Upper lobe of right lung (tissue), 1 donor: ENCODE results near the gene SGMS1. TPM values are rescaled to one million over a fixed set of nuclear protein-coding genes. Genes with fewer than 3 reads are reported as not detected.

ENCODE experiments used
- ATAC-seq: fragments of 200-7000 bp; cut with Tn5 transposase; one replicate; pipeline ENCODE4 v1.9.1; 2020; ENCODE audit warnings: mild to moderate bottlenecking, moderate library complexity
- DNase-seq: peaks from one replicate; pipeline ENCODE4 v3.0.0-alpha.2; 2020
- H3K27ac ChIP-seq: fragments of 200-600 bp; one replicate; pipeline ENCODE4 v1.8.0; 2022
- H3K27me3 ChIP-seq: fragments of 200-600 bp; one replicate; pipeline ENCODE4 v1.8.0; 2022; ENCODE audit warnings: mild to moderate bottlenecking
- H3K36me3 ChIP-seq: fragments of 200-600 bp; one replicate; pipeline ENCODE4 v1.8.0; 2022
- H3K4me1 ChIP-seq: fragments of 200-600 bp; one replicate; pipeline ENCODE4 v1.8.0; 2022
- H3K4me3 ChIP-seq: fragments of 200-600 bp; one replicate; pipeline ENCODE4 v1.8.0; 2022; ENCODE audit warnings: mild to moderate bottlenecking
- H3K9me3 ChIP-seq: fragments of 200-600 bp; one replicate; pipeline ENCODE4 v1.8.0; 2022
- intact Hi-C: fragments of 100-400 bp; cut with DNase I; formaldehyde crosslinking; loops from one replicate; pipeline ENCODE4 v1.11.0; 2022
- total RNA-seq: library from RNA; stranded (reverse); fragmentation: NEBNext Ultra II Directional; extraction: Animal tissue kit (Norgen Biotek cat#: 25700); gene quantifications from one replicate; pipeline ENCODE4 v1.2.1, GENCODE V29; 2021
- TF ChIP-seq, protein P1 (sequence below): fragments of 200-600 bp; IDR thresholded peaks from one replicate; pipeline ENCODE4 v1.8.0; 2022; ENCODE audit warnings: antibody characterized with exemption
- donor health status: DM: no; HTN: yes; CAD: no; lungs with severe emphysema.

The SGMS1 gene
- total RNA-seq, 1 donor from 2014 or later = 73.1 TPM

DNA sequence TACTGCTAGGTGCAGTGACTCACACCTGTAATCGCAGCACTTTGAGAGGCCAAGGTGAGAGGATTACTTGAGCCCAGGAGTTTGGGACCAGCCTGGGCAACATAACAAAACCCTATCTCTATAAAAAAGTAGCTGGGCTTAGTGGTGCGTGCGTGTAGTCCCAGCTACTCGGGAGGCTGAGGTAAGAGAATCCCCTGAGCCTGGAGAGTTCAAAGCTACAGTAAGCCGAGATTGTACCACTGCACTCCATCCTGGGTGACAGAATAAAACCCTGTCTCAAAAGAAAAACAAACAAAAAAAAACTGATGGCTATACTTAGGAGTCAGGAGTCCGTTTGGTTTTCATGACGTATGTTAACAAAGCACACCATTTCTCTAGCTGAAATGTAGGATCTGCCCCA lies 2.9 kb downstream of the SGMS1 start:
- H3K4me3 ChIP-seq = no peak overlapping the region
- H3K27me3 ChIP-seq = no peaks in the 10 kb centered on the region
- intact Hi-C loops = no loop called here
- TF ChIP-seq, protein P1, sequence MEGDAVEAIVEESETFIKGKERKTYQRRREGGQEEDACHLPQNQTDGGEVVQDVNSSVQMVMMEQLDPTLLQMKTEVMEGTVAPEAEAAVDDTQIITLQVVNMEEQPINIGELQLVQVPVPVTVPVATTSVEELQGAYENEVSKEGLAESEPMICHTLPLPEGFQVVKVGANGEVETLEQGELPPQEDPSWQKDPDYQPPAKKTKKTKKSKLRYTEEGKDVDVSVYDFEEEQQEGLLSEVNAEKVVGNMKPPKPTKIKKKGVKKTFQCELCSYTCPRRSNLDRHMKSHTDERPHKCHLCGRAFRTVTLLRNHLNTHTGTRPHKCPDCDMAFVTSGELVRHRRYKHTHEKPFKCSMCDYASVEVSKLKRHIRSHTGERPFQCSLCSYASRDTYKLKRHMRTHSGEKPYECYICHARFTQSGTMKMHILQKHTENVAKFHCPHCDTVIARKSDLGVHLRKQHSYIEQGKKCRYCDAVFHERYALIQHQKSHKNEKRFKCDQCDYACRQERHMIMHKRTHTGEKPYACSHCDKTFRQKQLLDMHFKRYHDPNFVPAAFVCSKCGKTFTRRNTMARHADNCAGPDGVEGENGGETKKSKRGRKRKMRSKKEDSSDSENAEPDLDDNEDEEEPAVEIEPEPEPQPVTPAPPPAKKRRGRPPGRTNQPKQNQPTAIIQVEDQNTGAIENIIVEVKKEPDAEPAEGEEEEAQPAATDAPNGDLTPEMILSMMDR = no peak
- ATAC-seq = no peak
- no peak for DNase-seq
- no peaks in the 10 kb centered on the region for H3K36me3 ChIP-seq
- no peak overlapping the region for H3K27ac ChIP-seq
- H3K4me1 ChIP-seq = peaks cover 15% of the 10 kb centered on the region
- H3K9me3 ChIP-seq = no peaks in the 10 kb centered on the region

DNA sequence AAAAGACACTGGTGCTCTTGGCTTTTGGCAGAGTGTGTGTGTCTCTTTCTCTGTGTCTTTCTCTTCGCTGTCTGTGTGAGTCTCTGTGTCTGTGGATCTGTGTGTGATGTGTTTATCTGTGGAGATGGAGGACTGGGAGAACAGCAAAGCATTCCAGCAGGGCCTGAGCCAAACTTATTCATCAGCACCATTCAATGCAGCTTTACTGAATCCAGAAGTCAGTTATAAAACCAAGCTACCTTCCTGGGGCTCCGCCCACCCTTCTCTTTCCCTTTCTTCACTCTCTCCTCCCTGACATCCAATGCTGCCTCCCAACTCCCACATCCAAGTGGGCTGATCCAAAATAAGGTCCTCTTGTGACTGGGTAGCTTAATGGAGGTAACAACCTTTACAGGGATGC lies 3.9 kb downstream of the SGMS1 start:
- no peak overlapping the region for H3K4me3 ChIP-seq
- peaks cover 9% of the 10 kb centered on the region for H3K4me1 ChIP-seq
- no peaks in the 10 kb centered on the region for H3K36me3 ChIP-seq
- H3K27ac ChIP-seq = no peak overlapping the region
- intact Hi-C loops = no loop called here
- H3K27me3 ChIP-seq = no peaks in the 10 kb centered on the region
- ATAC-seq = no peak
- H3K9me3 ChIP-seq = no peaks in the 10 kb centered on the region
- DNase-seq = no peak
- TF ChIP-seq, protein P1 = no peak

DNA sequence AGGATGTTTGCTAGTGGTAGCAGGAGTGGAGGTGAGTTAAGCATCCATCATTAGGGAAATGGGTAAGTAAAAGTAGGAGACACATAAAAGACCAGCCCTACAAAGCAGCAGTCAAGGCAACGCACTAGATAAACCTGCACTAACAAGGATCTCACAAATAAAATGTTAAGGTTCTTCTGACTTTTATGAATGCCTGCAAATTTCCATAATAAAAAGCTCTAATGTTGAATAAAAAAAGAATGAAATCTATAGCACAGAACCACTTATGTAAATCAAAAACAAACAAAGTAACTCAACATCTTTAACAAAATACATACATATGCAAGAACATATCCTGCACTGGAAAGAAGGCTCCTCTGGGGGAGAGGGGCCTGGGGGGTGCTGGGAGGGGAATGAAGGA lies 4.6 kb downstream of the SGMS1 start:
- no peak overlapping the region for H3K4me3 ChIP-seq
- no peaks in the 10 kb centered on the region for H3K36me3 ChIP-seq
- peaks cover 9% of the 10 kb centered on the region for H3K4me1 ChIP-seq
- ATAC-seq (no peak), DNase-seq (no peak)
- intact Hi-C loops = no loop called here
- H3K9me3 ChIP-seq = no peaks in the 10 kb centered on the region
- TF ChIP-seq, protein P1 = no peak
- H3K27me3 ChIP-seq = no peaks in the 10 kb centered on the region
- H3K27ac ChIP-seq = no peak overlapping the region

DNA sequence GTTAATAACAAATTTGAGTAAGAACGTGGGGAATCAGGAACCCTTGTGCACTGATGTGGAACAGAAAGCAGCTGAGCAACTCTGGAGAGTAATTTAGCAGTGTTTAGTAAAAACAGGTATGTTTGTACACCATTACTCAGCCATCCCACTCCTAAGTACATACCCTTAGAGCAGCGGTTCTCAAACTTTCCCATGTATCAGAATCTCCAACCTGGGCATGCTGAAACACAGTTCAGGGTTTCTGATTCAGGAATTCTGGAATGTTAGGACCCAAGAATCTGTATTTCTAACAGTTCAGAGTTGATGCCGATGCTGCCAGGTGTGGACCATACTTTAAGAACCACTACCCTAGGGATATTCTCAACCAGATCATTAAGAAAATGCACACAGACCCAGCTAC lies 5.1 kb downstream of the SGMS1 start:
- intact Hi-C loops = no loop called here
- no peak overlapping the region for H3K27ac ChIP-seq
- H3K36me3 ChIP-seq = no peaks in the 10 kb centered on the region
- H3K4me1 ChIP-seq = peaks cover 9% of the 10 kb centered on the region
- ATAC-seq (no peak), DNase-seq (no peak)
- H3K9me3 ChIP-seq = no peaks in the 10 kb centered on the region
- no peaks in the 10 kb centered on the region for H3K27me3 ChIP-seq
- no peak overlapping the region for H3K4me3 ChIP-seq
- TF ChIP-seq, protein P1 = no peak

DNA sequence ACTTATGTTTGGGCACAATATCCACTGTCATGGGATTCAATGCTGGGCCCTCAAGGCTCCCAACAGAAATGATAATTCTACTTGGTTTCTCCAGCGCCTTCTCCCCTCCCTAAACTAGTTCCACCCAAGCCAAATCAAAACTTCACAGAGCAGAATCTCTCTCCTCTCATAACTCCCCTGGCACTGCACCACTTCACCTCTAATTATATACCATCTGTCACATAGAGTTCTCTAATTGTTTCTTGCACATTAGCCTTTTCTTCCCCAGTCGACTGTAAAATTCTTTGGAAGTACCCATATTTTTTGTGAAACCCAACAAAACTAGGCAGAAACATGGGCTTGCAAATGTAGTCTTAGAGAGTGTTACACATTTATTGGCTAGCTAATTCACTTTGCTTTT lies 8.1 kb downstream of the SGMS1 start:
- Histone ChIP-seq H3K9me3 (no peaks in the 10 kb centered on the region), H3K27me3 (no peaks in the 10 kb centered on the region), H3K36me3 (no peaks in the 10 kb centered on the region), H3K4me3 (no peak overlapping the region), H3K27ac (no peak overlapping the region), H3K4me1 (peaks cover 5% of the 10 kb centered on the region)
- TF ChIP-seq, protein P1 = no peak
- no peak for ATAC-seq
- no peak for DNase-seq
- intact Hi-C loops = no loop called here

DNA sequence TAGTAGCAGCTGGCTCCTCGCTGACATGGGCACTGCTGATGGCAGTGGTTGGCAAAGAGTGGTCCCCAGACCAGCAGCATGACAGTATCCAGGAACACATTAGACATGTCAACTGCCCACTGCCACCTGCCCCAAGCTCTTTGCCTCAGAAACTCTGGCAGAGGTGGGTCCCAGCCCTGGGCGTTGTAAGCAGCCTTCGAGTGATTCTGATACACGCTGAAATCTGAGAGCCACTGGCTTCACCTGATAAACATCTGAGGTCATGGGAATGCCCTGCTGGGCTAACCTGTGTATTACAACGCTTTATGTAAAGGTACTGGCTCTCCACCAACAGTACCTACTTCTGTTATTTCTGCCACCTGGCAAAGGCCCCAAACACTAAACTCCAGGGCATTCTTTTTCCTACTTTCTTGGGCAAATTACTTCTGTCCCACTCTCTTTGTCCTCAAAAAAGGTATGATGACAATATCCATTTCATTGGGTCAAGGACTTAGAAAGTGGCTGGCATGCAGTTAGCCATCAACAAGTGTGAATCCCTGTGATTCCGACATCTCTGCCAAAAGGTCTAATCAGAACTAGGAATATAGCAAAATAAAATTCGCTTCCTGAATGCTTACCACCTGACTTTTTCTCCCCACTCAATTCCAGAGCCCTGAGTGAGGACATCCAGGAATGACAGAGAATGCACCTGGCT lies 9.2 kb downstream of the SGMS1 start:
- ATAC-seq = peak; percentile 66
- Histone ChIP-seq H3K4me3 (no peak overlapping the region), H3K36me3 (no peaks in the 10 kb centered on the region), H3K27me3 (no peaks in the 10 kb centered on the region), H3K4me1 (peaks cover 5% of the 10 kb centered on the region), H3K9me3 (no peaks in the 10 kb centered on the region), H3K27ac (no peak overlapping the region)
- no peak for DNase-seq
- TF ChIP-seq, protein P1 = peak; percentile 26
- intact Hi-C loops = no loop called here
